ENCODE data around the gene TAS1R3. TPM values are rescaled to one million over a fixed set of nuclear protein-coding genes. Genes with fewer than 3 reads are reported as not detected.

TAS1R3 gene
- total RNA-seq, 1 experiment from 2014 or later: 0.31 TPM

DNA sequence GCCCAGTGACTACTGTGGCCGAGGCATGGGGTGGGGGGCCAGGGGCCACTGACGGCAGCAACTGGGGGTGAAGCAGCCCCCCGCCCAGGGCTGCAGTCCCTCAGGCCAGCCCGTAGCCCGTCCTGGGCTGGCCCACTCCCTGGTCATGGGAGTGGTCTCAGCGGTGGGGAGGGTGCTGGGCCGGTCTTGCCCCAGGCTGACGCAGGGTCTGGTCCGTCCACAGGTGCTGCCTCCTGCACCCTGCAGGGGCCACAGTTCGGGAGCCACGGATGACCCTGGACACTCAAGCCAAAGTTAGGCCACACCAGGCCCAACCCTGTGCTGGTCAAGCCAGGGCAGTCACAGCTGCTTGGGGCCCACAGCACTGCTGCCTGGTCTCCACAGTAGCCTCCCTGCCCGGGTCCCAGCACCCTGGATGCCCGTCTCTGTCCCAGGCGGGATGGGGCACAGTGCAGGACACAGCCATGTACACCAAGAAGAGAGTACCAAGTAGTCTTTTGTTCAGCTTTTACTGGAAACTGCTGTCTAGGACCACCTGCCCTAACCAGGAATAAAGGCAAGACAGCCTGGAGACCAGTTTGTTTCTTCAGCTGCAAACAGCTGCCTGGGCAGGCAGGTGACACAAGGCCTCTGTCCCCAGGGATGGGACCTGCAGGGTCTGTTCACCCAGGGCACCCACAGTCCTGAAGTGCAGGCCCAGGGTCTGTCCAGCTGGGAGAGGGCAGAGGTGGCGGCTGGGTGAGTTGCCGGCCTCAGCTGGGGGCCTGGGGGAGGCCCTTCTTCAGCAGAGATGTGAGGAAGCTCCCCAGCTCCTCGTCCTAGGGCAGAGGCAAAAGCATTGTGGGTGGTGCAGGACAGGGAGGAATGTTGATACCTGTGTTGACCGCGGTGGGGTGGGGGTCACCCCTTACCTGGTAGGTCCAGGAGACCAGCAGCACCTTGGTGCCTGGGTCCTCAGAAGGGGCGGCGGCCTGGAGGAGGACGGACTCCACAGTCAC is 19.7 kb upstream of the TAS1R3 start:
- TF ChIP-seq, protein P1, sequence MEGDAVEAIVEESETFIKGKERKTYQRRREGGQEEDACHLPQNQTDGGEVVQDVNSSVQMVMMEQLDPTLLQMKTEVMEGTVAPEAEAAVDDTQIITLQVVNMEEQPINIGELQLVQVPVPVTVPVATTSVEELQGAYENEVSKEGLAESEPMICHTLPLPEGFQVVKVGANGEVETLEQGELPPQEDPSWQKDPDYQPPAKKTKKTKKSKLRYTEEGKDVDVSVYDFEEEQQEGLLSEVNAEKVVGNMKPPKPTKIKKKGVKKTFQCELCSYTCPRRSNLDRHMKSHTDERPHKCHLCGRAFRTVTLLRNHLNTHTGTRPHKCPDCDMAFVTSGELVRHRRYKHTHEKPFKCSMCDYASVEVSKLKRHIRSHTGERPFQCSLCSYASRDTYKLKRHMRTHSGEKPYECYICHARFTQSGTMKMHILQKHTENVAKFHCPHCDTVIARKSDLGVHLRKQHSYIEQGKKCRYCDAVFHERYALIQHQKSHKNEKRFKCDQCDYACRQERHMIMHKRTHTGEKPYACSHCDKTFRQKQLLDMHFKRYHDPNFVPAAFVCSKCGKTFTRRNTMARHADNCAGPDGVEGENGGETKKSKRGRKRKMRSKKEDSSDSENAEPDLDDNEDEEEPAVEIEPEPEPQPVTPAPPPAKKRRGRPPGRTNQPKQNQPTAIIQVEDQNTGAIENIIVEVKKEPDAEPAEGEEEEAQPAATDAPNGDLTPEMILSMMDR (IDR thresholded peaks at IDR 0.05): no peak
- TF ChIP-seq SIN3A (IDR thresholded peaks at IDR 0.05; ENCODE audit: borderline replicate concordance, insufficient read depth, low read depth, low read length) (no peak), TCF7L2 (IDR thresholded peaks at IDR 0.05; ENCODE audit: low read depth, low read length) (no peak), POLR2AphosphoS5 (IDR thresholded peaks at IDR 0.05; ENCODE audit: low read depth, low read length) (no peak; the same call in 1 of the 2 replicates)
- TF ChIP-seq, protein P2, sequence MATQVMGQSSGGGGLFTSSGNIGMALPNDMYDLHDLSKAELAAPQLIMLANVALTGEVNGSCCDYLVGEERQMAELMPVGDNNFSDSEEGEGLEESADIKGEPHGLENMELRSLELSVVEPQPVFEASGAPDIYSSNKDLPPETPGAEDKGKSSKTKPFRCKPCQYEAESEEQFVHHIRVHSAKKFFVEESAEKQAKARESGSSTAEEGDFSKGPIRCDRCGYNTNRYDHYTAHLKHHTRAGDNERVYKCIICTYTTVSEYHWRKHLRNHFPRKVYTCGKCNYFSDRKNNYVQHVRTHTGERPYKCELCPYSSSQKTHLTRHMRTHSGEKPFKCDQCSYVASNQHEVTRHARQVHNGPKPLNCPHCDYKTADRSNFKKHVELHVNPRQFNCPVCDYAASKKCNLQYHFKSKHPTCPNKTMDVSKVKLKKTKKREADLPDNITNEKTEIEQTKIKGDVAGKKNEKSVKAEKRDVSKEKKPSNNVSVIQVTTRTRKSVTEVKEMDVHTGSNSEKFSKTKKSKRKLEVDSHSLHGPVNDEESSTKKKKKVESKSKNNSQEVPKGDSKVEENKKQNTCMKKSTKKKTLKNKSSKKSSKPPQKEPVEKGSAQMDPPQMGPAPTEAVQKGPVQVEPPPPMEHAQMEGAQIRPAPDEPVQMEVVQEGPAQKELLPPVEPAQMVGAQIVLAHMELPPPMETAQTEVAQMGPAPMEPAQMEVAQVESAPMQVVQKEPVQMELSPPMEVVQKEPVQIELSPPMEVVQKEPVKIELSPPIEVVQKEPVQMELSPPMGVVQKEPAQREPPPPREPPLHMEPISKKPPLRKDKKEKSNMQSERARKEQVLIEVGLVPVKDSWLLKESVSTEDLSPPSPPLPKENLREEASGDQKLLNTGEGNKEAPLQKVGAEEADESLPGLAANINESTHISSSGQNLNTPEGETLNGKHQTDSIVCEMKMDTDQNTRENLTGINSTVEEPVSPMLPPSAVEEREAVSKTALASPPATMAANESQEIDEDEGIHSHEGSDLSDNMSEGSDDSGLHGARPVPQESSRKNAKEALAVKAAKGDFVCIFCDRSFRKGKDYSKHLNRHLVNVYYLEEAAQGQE (IDR thresholded peaks at IDR 0.05; ENCODE audit: insufficient read depth in 1 of 2, low read depth in 2 of 2, low read length in 1 of 2): no peak
- no peaks in the 10 kb centered on the region for H3K27me3 ChIP-seq (ENCODE audit: control insufficient read depth, insufficient read depth, low read length)
- BruUV-seq (replicated peaks): no TSS peak
- H3K9me3 ChIP-seq (ENCODE audit: control insufficient read depth, insufficient read depth, low read depth, low read length): no peaks in the 10 kb centered on the region
- POLR2A ChIA-PET: no interaction called here
- intact Hi-C loops (cut with micrococcal nuclease; ENCODE audit: unreplicated experiment): no loop called here
- no peak overlapping the region for H3K4me3 ChIP-seq (ENCODE audit: low read depth in 2 of 2, low read length in 2 of 2)
- DNase-seq (ENCODE audit: low read depth, low spot score): no peak
- CTCF ChIA-PET: interaction anchor here (1.0 kb wide), 1 partner anchor 21 kb away, joined by 3 read pairs; no protein-coding TSS in a partner anchor
- in situ Hi-C loops (cut with HindIII; ENCODE audit: low pct_unique_long_range_greater_than_20kb, low sequenced_read_pairs): no loop called here
- H3K27ac ChIP-seq (ENCODE audit: low read length): no peak overlapping the region; the same call in 1 of the 2 replicates
- no peaks in the 10 kb centered on the region; the same call in 1 of the 2 replicates for H3K36me3 ChIP-seq (ENCODE audit: control insufficient read depth, insufficient read depth, low read length)
- no peak for ATAC-seq
- peaks cover 16% of the 10 kb centered on the region for H3K4me1 ChIP-seq (ENCODE audit: control insufficient read depth, insufficient read depth, low read length)

DNA sequence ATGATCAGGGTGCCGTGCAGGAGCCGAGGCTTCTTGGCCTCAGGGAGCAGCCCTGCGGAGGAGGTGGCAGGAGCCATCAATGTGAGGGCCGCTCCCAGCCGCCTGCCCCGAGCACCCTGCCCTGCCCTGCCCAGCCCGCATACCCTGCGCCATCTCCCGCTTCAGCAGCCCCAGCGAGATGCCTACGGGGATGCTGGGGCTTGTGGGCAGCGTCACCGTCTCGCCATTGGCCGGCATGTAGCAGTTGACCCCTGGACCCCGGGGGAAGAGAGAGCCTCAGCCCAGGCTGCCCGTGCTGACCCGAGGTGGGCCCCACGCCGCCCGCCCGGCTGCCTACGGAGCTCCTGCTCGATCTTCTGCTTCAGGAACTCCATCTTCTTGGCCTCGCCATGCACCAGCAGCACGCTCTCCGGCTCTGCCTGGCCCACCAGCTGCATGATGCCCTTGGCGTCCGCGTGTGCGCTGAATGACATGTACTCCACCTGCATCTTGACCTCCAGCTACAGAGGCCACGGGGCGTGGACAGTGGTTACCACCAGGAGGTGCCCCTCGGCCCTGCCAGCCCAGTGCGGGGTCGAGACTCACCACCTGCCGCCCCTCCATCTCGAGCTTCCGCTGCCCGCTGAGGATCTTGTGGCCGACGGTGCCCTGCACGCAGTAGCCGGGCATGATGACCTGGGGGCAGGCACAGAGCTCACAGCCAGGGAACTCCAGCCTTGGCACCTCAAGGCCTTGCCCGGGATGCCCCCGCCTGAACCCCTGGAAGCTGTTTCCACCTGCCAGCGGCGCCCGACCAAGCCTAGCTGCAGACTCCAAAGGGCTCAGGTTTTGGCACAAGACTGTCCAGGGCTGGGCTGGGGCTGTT is 18.4 kb upstream of the TAS1R3 start:
- no peak for DNase-seq (ENCODE audit: low read depth, low spot score)
- no peaks in the 10 kb centered on the region for H3K9me3 ChIP-seq (ENCODE audit: control insufficient read depth, insufficient read depth, low read depth, low read length)
- H3K27me3 ChIP-seq (ENCODE audit: control insufficient read depth, insufficient read depth, low read length): no peaks in the 10 kb centered on the region
- no peak overlapping the region for H3K27ac ChIP-seq (ENCODE audit: low read length)
- H3K36me3 ChIP-seq (ENCODE audit: control insufficient read depth, insufficient read depth, low read length): no peaks in the 10 kb centered on the region; the same call in none of the 2 replicates
- intact Hi-C loops (cut with micrococcal nuclease; ENCODE audit: unreplicated experiment) (no loop called here), in situ Hi-C loops (cut with HindIII; ENCODE audit: low pct_unique_long_range_greater_than_20kb, low sequenced_read_pairs) (no loop called here)
- BruUV-seq (replicated peaks): TSS peak; percentile 50
- CTCF ChIA-PET: no interaction called here
- TF ChIP-seq TCF7L2 (IDR thresholded peaks at IDR 0.05; ENCODE audit: low read depth, low read length): no peak
- TF ChIP-seq, protein P1 (IDR thresholded peaks at IDR 0.05): no peak
- no peak for ATAC-seq
- no peak overlapping the region for H3K4me3 ChIP-seq (ENCODE audit: low read depth in 2 of 2, low read length in 2 of 2)
- peaks cover 12% of the 10 kb centered on the region for H3K4me1 ChIP-seq (ENCODE audit: control insufficient read depth, insufficient read depth, low read length)
- POLR2A ChIA-PET: no interaction called here
